Measurements from ENCODE around the gene AOX1.

Gene AOX1

DNA sequence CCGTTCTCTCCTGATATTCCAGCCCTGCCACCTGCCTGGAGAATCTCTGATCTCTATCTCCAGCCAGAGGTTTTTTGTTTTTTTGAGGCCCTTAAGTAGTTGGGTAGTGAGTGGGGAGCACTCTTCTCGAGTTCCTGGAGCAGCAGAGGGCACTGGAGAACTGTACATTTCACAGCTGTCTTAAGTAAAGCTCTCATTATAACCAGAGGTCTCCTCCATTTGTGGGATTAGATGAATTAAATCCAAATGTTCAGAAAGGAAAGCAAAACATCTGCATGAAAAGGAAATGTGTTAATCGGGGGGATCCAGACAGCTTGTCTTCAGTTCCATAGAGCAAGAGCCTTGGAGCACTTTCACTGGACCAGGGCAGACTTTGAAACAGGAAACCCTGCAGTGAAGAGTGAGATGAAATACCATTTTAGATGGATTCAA lies 32.8 kb downstream of the AOX1 start:
- H3K27ac ChIP-seq: no peak overlapping the region

DNA sequence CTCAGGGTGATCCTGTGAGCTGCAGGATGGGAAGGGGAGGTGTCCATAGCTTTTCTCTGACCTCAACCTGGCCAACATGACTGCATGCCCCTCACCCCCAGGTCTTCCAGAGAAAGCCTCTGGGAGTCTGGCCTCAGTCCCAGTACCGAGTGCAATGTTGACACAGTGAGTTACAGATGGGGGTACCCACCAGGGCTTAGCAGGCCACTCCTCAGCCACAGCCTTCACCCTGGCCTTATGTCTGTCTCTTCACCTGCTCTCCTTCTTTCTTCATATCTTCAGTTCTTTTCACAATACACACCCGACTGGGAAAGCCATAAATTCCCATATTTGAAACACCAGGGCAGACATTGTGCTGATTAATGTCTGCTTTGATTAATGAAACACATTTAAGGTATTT lies 33.5 kb downstream of the AOX1 start:
- no peak for TF ChIP-seq ZFX (IDR thresholded peaks at IDR 0.05)
- TF ChIP-seq, protein P1, sequence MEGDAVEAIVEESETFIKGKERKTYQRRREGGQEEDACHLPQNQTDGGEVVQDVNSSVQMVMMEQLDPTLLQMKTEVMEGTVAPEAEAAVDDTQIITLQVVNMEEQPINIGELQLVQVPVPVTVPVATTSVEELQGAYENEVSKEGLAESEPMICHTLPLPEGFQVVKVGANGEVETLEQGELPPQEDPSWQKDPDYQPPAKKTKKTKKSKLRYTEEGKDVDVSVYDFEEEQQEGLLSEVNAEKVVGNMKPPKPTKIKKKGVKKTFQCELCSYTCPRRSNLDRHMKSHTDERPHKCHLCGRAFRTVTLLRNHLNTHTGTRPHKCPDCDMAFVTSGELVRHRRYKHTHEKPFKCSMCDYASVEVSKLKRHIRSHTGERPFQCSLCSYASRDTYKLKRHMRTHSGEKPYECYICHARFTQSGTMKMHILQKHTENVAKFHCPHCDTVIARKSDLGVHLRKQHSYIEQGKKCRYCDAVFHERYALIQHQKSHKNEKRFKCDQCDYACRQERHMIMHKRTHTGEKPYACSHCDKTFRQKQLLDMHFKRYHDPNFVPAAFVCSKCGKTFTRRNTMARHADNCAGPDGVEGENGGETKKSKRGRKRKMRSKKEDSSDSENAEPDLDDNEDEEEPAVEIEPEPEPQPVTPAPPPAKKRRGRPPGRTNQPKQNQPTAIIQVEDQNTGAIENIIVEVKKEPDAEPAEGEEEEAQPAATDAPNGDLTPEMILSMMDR (conservative IDR thresholded peaks at IDR 0.05): no peak
- H3K27ac ChIP-seq: no peak overlapping the region

More for the DNA sequence above, 32.8 kb downstream of the AOX1 start:
- TF ChIP-seq ZFX (IDR thresholded peaks at IDR 0.05): no peak
- TF ChIP-seq, protein P1 (conservative IDR thresholded peaks at IDR 0.05): peak; percentile 27

DNA sequence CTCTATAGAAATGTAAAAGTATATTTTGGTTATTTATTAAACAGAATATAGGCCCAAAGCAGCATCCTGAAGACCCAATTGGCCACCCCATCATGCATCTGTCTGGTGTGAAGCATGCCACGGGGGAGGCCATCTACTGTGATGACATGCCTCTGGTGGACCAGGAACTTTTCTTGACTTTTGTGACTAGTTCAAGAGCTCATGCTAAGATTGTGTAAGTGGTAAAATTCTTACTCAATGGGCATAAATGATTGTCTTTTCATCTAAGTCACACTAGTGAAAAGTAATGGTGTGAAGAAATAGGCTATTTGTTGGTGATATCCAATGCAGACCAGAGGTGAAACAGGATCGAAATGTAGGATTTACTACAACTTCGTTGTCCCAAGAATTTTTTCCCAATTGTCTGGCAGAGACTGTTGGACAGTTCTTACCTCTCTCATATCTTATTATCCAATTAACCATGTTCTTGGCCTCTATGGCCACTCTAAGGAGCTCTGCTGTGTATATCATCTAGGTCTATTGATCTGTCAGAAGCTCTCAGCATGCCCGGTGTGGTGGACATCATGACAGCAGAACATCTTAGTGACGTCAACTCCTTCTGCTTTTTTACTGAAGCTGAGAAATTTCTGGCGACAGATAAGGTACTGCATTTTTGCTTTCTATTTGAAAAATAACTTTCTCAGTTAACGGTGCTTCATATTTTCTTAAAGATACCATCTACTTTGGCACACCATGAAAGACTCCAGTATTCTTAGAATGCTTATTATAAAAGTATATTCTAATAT lies 35.0 kb downstream of the AOX1 start:
- TF ChIP-seq, protein P1 (conservative IDR thresholded peaks at IDR 0.05): no peak
- no peak for TF ChIP-seq ZFX (IDR thresholded peaks at IDR 0.05)
- no peak overlapping the region for H3K27ac ChIP-seq

DNA sequence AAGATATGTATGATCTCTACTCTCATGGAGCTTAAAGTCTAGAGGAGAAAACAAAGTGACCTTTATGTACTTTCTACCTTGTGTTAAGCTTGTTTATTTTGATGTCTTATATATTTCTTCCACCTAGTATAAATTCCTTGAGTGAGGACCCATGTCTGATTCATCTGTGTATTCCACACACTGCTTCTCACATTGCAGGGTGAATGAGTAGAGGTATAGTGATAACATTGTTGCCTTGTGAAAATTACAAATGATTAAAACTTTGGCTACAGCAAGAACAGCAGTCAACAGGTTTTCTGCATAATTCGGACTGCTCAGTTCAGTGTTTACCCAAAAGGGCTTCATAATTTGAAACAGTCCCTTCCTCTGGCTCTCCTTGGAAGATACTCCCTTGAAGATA lies 36.3 kb downstream of the AOX1 start:
- H3K27ac ChIP-seq: no peak overlapping the region
- TF ChIP-seq, protein P1 (conservative IDR thresholded peaks at IDR 0.05): no peak
- TF ChIP-seq ZFX (IDR thresholded peaks at IDR 0.05): no peak

DNA sequence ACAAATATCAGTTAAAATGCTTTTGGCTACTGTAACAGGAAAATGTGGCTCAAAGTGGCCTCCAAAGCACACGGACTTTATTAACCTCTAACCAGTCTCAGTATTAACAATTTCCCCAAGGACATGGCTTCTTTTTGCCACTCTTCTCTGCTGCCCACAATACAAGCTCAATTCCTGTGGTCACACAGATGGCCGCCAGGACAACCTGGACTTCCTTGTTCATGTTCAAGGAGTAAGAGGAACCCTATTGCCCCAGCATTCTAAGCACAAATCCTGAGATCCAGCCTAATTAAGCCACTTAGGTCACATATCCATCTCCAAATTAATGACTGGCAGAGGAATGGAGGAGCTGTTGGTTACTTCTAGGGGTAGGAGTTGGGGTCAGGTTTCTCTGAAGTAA lies 38.2 kb downstream of the AOX1 start:
- TF ChIP-seq, protein P1 (conservative IDR thresholded peaks at IDR 0.05): no peak
- TF ChIP-seq ZFX (IDR thresholded peaks at IDR 0.05): no peak
- H3K27ac ChIP-seq: peak overlapping the region; percentile 16; the same call in 1 of the 2 replicates

DNA sequence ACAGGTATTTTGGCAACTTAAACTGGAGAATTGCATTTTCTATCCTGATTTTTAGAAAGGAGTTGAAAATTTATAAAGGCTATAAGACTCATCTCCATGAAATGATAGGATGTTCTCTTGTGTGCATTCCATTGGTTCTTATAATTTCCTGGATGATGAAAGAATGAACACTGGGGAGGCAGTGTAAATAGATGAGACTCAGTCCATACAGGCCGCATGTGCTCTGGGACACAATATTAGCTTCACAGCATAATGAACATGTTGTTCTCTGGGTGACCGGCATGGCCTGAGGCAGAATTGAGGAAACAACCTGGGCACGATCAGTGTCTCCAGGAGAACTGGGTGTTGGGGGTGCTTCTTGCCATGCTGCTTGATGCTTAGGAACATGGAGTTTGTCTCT lies 38.8 kb downstream of the AOX1 start:
- no peak overlapping the region for H3K27ac ChIP-seq
- TF ChIP-seq ZFX (IDR thresholded peaks at IDR 0.05): no peak
- TF ChIP-seq, protein P1 (conservative IDR thresholded peaks at IDR 0.05): no peak

DNA sequence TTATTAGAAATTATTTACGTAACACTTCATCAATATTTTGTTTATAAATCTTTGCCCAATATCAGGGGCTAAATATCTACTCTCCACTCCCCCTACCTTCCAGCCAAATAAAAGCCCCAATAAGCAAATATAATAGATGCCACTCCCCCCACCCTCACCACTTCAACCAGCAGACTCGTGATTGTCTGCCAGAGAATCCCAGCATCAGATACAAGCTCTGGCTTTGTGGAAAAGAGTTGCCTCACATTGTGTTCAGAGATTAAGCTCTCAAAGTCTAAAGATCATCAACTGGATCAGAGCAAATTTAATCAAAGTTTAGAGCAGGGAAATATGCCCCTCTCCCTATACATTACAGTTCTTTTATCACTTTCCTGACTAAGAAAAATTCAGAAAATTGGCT lies 39.5 kb downstream of the AOX1 start:
- no peak for TF ChIP-seq ZFX (IDR thresholded peaks at IDR 0.05)
- TF ChIP-seq, protein P1 (conservative IDR thresholded peaks at IDR 0.05): no peak

More for the DNA sequence above, 39.5 kb downstream of the AOX1 start:
- no peak overlapping the region for H3K27ac ChIP-seq
